GM18861 (cell line): Measurements from ENCODE around the gene PCDHB3.
"Not testable (repeated sequence)": the region's sequence is repeated elsewhere in the genome, so short reads cannot be mapped to it uniquely, and the experiment has no call there.

Experiments
- ATAC-seq: cut with Tn5 transposase; IDR thresholded peaks from one replicate; pipeline ENCODE4 v1.9.1; 2021; ENCODE audit not compliant: unreplicated experiment

Gene PCDHB3

GRCh38 chr5:141100243-141100805, at the start of gene PCDHB3:
Gene PCDHB3, plus strand, starts transcription at chr5:141100473. Its CDS starts 177 bp downstream, at chr5:141100650.
- ATAC-seq, result no peak

GRCh38 chr5:141050622-141051520, 49.4 kb upstream of the PCDHB3 start, which contains the start of gene PCDHB1:
Gene PCDHB1, plus strand, starts transcription at chr5:141051374. Its CDS starts 97 bp downstream, at chr5:141051471.
- no peak for ATAC-seq

- no peak for ATAC-seq
These were observed 48.8 kb upstream of the PCDHB3 start for GRCh38 chr5:141051521-141051866.

GRCh38 chr5:141077826-141078225, 22.4 kb upstream of the PCDHB3 start:
- no peak for ATAC-seq

GRCh38 chr5:141082228-141082627, 18.0 kb upstream of the PCDHB3 start:
- ATAC-seq, result no peak

- ATAC-seq, result no peak
These were observed 15.7 kb upstream of the PCDHB3 start for GRCh38 chr5:141084487-141084989.

- ATAC-seq, result no peak
These were observed 5.6 kb upstream of the PCDHB3 start, which contains the start of gene PCDHB2 for GRCh38 chr5:141094481-141095262. Gene PCDHB2, plus strand, starts transcription at chr5:141094615. Its CDS starts 176 bp downstream, at chr5:141094791.

GRCh38 chr5:141095263-141095641, 5.0 kb upstream of the PCDHB3 start:
- ATAC-seq, result no peak

- ATAC-seq, result not testable (repeated sequence)
These were observed 4.1 kb upstream of the PCDHB3 start for GRCh38 chr5:141096181-141096580.

- ATAC-seq, result not testable (repeated sequence)
These were observed 3.7 kb upstream of the PCDHB3 start for GRCh38 chr5:141096586-141096985.

GRCh38 chr5:141101059-141101458, 786 bp downstream of the PCDHB3 start:
- ATAC-seq, result no peak

GRCh38 chr5:141102070-141102469, 1.8 kb downstream of the PCDHB3 start:
- ATAC-seq, result not testable (repeated sequence)

GRCh38 chr5:141102471-141102870, 2.2 kb downstream of the PCDHB3 start:
- not testable (repeated sequence) for ATAC-seq

GRCh38 chr5:141105350-141105749, 5.1 kb downstream of the PCDHB3 start:
- ATAC-seq, result no peak

- no peak for ATAC-seq
These were observed 19.0 kb downstream of the PCDHB3 start for GRCh38 chr5:141119250-141119649.

GRCh38 chr5:141121563-141121962, 21.3 kb downstream of the PCDHB3 start, which contains the start of gene PCDHB4:
Gene PCDHB4, plus strand, starts transcription at chr5:141121818. Its CDS starts 181 bp downstream, at chr5:141121999.
- ATAC-seq, result no peak

- no peak for ATAC-seq
These were observed 21.7 kb downstream of the PCDHB3 start for GRCh38 chr5:141121985-141122384.

GRCh38 chr5:141123396-141124135, 23.3 kb downstream of the PCDHB3 start:
- not testable (repeated sequence) for ATAC-seq

- no peak for ATAC-seq
These were observed 27.0 kb downstream of the PCDHB3 start for GRCh38 chr5:141127305-141127704.

GRCh38 chr5:141135030-141135717, 34.9 kb downstream of the PCDHB3 start, which contains the start of gene PCDHB5:
Gene PCDHB5, plus strand, starts transcription at chr5:141135206. Its CDS starts 229 bp downstream, at chr5:141135435.
- no peak for ATAC-seq
